ENCODE measurements around the gene CAMSAP3. TPM values are rescaled to one million over a fixed set of nuclear protein-coding genes. Genes with fewer than 3 reads are reported as not detected.

The CAMSAP3 gene
- polyA plus RNA-seq, result 0.44 TPM

- peaks cover 31% of the 10 kb centered on the region for H3K27me3 Mint-ChIP-seq
- no peaks in the 10 kb centered on the region for H3K36me3 Mint-ChIP-seq
- H3K4me3 Mint-ChIP-seq, result peak within 1 kb of the TSS; percentile 62 to 87 (median 81)
- no peaks in the 10 kb centered on the region for H3K9me3 Mint-ChIP-seq
- peaks cover 0 to 7% (median 0%) of the 10 kb centered on the region in 3 donors for H3K4me1 Mint-ChIP-seq
- no peak within 1 kb of the TSS for H3K27ac Mint-ChIP-seq
Observed at GRCh38 chr19:7595466-7596133, at the start of gene CAMSAP3. TSS of gene CAMSAP3 (plus strand) at chr19:7595863. CDS start at chr19:7596003, 140 bp downstream.

GRCh38 chr19:7545904-7546303 lies 49.8 kb upstream of the CAMSAP3 start:
- Mint-ChIP-seq H3K4me1 (peaks cover 11 to 12% (median 11%) of the 10 kb centered on the region in 3 donors), H3K27me3 (no peaks in the 10 kb centered on the region), H3K27ac (peak overlapping the region in 1 of 3 donors; percentile 0), H3K9me3 (no peaks in the 10 kb centered on the region), H3K4me3 (peak overlapping the region in 2 of 4 donors; percentile 18 to 63), H3K36me3 (peaks cover 9% of the 10 kb centered on the region)

GRCh38 chr19:7547159-7547558 lies 48.5 kb upstream of the CAMSAP3 start:
- Mint-ChIP-seq H3K36me3 (peaks cover 9% of the 10 kb centered on the region), H3K27ac (peak overlapping the region in 1 of 3 donors; percentile 46)

GRCh38 chr19:7549429-7550148 lies 46.1 kb upstream of the CAMSAP3 start:
- no peak overlapping the region for H3K27ac Mint-ChIP-seq
- peak overlapping the region in 1 of 4 donors; percentile 32 for H3K4me3 Mint-ChIP-seq
- peaks cover 9 to 10% (median 9%) of the 10 kb centered on the region in 3 donors for H3K4me1 Mint-ChIP-seq
- H3K36me3 Mint-ChIP-seq, result peaks cover 8% of the 10 kb centered on the region
- H3K9me3 Mint-ChIP-seq, result no peaks in the 10 kb centered on the region
- no peaks in the 10 kb centered on the region for H3K27me3 Mint-ChIP-seq

More at GRCh38 chr19:7547159-7547558, 48.5 kb upstream of the CAMSAP3 start:
- peak overlapping the region in 2 of 4 donors; percentile 11 to 12 for H3K4me3 Mint-ChIP-seq
- no peaks in the 10 kb centered on the region for H3K9me3 Mint-ChIP-seq
- H3K4me1 Mint-ChIP-seq, result peaks cover 12 to 14% (median 12%) of the 10 kb centered on the region in 3 donors
- no peaks in the 10 kb centered on the region for H3K27me3 Mint-ChIP-seq

GRCh38 chr19:7550169-7550770 lies 45.4 kb upstream of the CAMSAP3 start:
- H3K9me3 Mint-ChIP-seq, result no peaks in the 10 kb centered on the region
- H3K27ac Mint-ChIP-seq, result no peak overlapping the region
- H3K27me3 Mint-ChIP-seq, result no peaks in the 10 kb centered on the region
- H3K36me3 Mint-ChIP-seq, result peaks cover 8% of the 10 kb centered on the region
- peaks cover 6 to 10% (median 8%) of the 10 kb centered on the region in 3 donors for H3K4me1 Mint-ChIP-seq
- peak overlapping the region in 1 of 4 donors; percentile 49 for H3K4me3 Mint-ChIP-seq

- peak overlapping the region in 1 of 4 donors; percentile 39 for H3K4me3 Mint-ChIP-seq
Observed at GRCh38 chr19:7550987-7551761, 44.5 kb upstream of the CAMSAP3 start.

GRCh38 chr19:7552781-7553180 lies 42.9 kb upstream of the CAMSAP3 start:
- H3K27ac Mint-ChIP-seq, result no peak overlapping the region
- H3K4me1 Mint-ChIP-seq, result peaks cover 0 to 7% (median 3%) of the 10 kb centered on the region in 3 donors
- no peaks in the 10 kb centered on the region for H3K9me3 Mint-ChIP-seq
- no peaks in the 10 kb centered on the region for H3K27me3 Mint-ChIP-seq
- H3K36me3 Mint-ChIP-seq, result peaks cover 3% of the 10 kb centered on the region
- no peak overlapping the region for H3K4me3 Mint-ChIP-seq

More at GRCh38 chr19:7550987-7551761, 44.5 kb upstream of the CAMSAP3 start:
- H3K9me3 Mint-ChIP-seq, result no peaks in the 10 kb centered on the region
- no peaks in the 10 kb centered on the region for H3K27me3 Mint-ChIP-seq
- peaks cover under 1 to 7% (median 3%) of the 10 kb centered on the region in 3 donors for H3K4me1 Mint-ChIP-seq
- H3K36me3 Mint-ChIP-seq, result peaks cover 5% of the 10 kb centered on the region
- no peak overlapping the region for H3K27ac Mint-ChIP-seq

GRCh38 chr19:7554565-7554964 lies 41.1 kb upstream of the CAMSAP3 start:
- peaks cover 0 to 7% (median 3%) of the 10 kb centered on the region in 3 donors for H3K4me1 Mint-ChIP-seq
- H3K27ac Mint-ChIP-seq, result no peak overlapping the region

GRCh38 chr19:7554990-7555864 lies 40.4 kb upstream of the CAMSAP3 start:
- peaks cover 10% of the 10 kb centered on the region for H3K36me3 Mint-ChIP-seq
- H3K9me3 Mint-ChIP-seq, result peaks cover 0 to 1% (median 0%) of the 10 kb centered on the region in 3 donors
- H3K27ac Mint-ChIP-seq, result no peak overlapping the region
- H3K4me3 Mint-ChIP-seq, result no peak overlapping the region
- no peaks in the 10 kb centered on the region for H3K27me3 Mint-ChIP-seq
- peaks cover 0 to 7% (median 3%) of the 10 kb centered on the region in 3 donors for H3K4me1 Mint-ChIP-seq

More at GRCh38 chr19:7554565-7554964, 41.1 kb upstream of the CAMSAP3 start:
- Mint-ChIP-seq H3K36me3 (peaks cover 8% of the 10 kb centered on the region), H3K4me3 (no peak overlapping the region), H3K27me3 (no peaks in the 10 kb centered on the region), H3K9me3 (no peaks in the 10 kb centered on the region)

- Mint-ChIP-seq H3K36me3 (peaks cover 13% of the 10 kb centered on the region), H3K4me3 (no peak overlapping the region), H3K4me1 (peaks cover 0 to 6% (median 0%) of the 10 kb centered on the region in 3 donors), H3K27me3 (no peaks in the 10 kb centered on the region), H3K27ac (peak overlapping the region in 1 of 3 donors; percentile 23), H3K9me3 (peaks cover 0 to 3% (median 0%) of the 10 kb centered on the region in 3 donors)
Observed at GRCh38 chr19:7556696-7557315, 38.9 kb upstream of the CAMSAP3 start.

- no peak overlapping the region for H3K4me3 Mint-ChIP-seq
- H3K27me3 Mint-ChIP-seq, result no peaks in the 10 kb centered on the region
- H3K27ac Mint-ChIP-seq, result no peak overlapping the region
- peaks cover 11% of the 10 kb centered on the region for H3K36me3 Mint-ChIP-seq
- H3K9me3 Mint-ChIP-seq, result peaks cover 0 to 3% (median 0%) of the 10 kb centered on the region in 3 donors
- H3K4me1 Mint-ChIP-seq, result peaks cover 0 to 3% (median 0%) of the 10 kb centered on the region in 3 donors
Observed at GRCh38 chr19:7558667-7559066, 37.0 kb upstream of the CAMSAP3 start.

- peaks cover 11% of the 10 kb centered on the region for H3K36me3 Mint-ChIP-seq
- peaks cover 0 to 3% (median 0%) of the 10 kb centered on the region in 3 donors for H3K9me3 Mint-ChIP-seq
- no peak overlapping the region for H3K27ac Mint-ChIP-seq
- no peak overlapping the region for H3K4me3 Mint-ChIP-seq
- H3K27me3 Mint-ChIP-seq, result no peaks in the 10 kb centered on the region
- H3K4me1 Mint-ChIP-seq, result peaks cover 0 to 3% (median 0%) of the 10 kb centered on the region in 3 donors
Observed at GRCh38 chr19:7559102-7559501, 36.6 kb upstream of the CAMSAP3 start.

- H3K4me1 Mint-ChIP-seq, result peaks cover 0 to 3% (median 0%) of the 10 kb centered on the region in 3 donors
- H3K36me3 Mint-ChIP-seq, result peaks cover 12% of the 10 kb centered on the region
- peaks cover 0 to 3% (median 0%) of the 10 kb centered on the region in 3 donors for H3K9me3 Mint-ChIP-seq
- peak overlapping the region in 1 of 3 donors; percentile 78 for H3K27ac Mint-ChIP-seq
- H3K4me3 Mint-ChIP-seq, result no peak overlapping the region
- no peaks in the 10 kb centered on the region for H3K27me3 Mint-ChIP-seq
Observed at GRCh38 chr19:7560255-7560654, 35.4 kb upstream of the CAMSAP3 start.
